GM19438 (cell line): ENCODE data around the gene CROCC.

Source experiments
- ATAC-seq: cut with Tn5 transposase; IDR thresholded peaks from one replicate; pipeline ENCODE4 v1.9.1; 2021; ENCODE audit warnings: low read depth; ENCODE audit not compliant: unreplicated experiment

The CROCC gene

GRCh38 chr1:16980473-16981268, 58.9 kb downstream of the CROCC start, which contains the start of gene MFAP2:
TSS of gene MFAP2 (minus strand) at chr1:16980620. CDS start at chr1:16978273, 2,347 bp downstream.
- no peak for ATAC-seq

GRCh38 chr1:16981269-16981849, 59.6 kb downstream of the CROCC start:
- ATAC-seq, result no peak

GRCh38 chr1:16982902-16983301, 61.2 kb downstream of the CROCC start:
- no peak for ATAC-seq

GRCh38 chr1:16983649-16984048, 61.9 kb downstream of the CROCC start:
- no peak for ATAC-seq

GRCh38 chr1:16984717-16985116, 63.0 kb downstream of the CROCC start:
- ATAC-seq, result no peak

- ATAC-seq, result no peak
These were observed 64.4 kb downstream of the CROCC start for GRCh38 chr1:16986113-16986512.

- ATAC-seq, result no peak
These were observed 64.8 kb downstream of the CROCC start for GRCh38 chr1:16986560-16986959.

GRCh38 chr1:16986962-16987361, 65.2 kb downstream of the CROCC start:
- no peak for ATAC-seq

- no peak for ATAC-seq
These were observed 66.5 kb downstream of the CROCC start for GRCh38 chr1:16988210-16988609.

- no peak for ATAC-seq
These were observed 68.1 kb downstream of the CROCC start for GRCh38 chr1:16989676-16990391.

GRCh38 chr1:16991571-16991970, 69.8 kb downstream of the CROCC start:
- ATAC-seq, result no peak

- no peak for ATAC-seq
These were observed 70.4 kb downstream of the CROCC start for GRCh38 chr1:16992102-16992501.

GRCh38 chr1:16992675-16993074, 70.9 kb downstream of the CROCC start:
- no peak for ATAC-seq

- no peak for ATAC-seq
These were observed 71.8 kb downstream of the CROCC start for GRCh38 chr1:16993521-16994038.

- ATAC-seq, result no peak
These were observed 75.1 kb downstream of the CROCC start for GRCh38 chr1:16996845-16997244.

- ATAC-seq, result no peak
These were observed 76.9 kb downstream of the CROCC start for GRCh38 chr1:16998589-16998988.

- no peak for ATAC-seq
These were observed 78.1 kb downstream of the CROCC start for GRCh38 chr1:16999863-17000262.

GRCh38 chr1:17001760-17002523, 80.2 kb downstream of the CROCC start:
- ATAC-seq, result no peak

GRCh38 chr1:17002524-17002902, 80.8 kb downstream of the CROCC start:
- no peak for ATAC-seq

- no peak for ATAC-seq
These were observed 83.0 kb downstream of the CROCC start for GRCh38 chr1:17004466-17005364.
